ENCODE results near the gene MAPK4. TPM values are rescaled to one million over a fixed set of nuclear protein-coding genes. Genes with fewer than 3 reads are reported as not detected.
"Not testable (repeated sequence)": the region's sequence is repeated elsewhere in the genome, so short reads cannot be mapped to it uniquely, and the experiment has no call there.

Gene MAPK4
- polyA plus RNA-seq (ENCODE audit: insufficient read length) = 10.9 TPM

DNA sequence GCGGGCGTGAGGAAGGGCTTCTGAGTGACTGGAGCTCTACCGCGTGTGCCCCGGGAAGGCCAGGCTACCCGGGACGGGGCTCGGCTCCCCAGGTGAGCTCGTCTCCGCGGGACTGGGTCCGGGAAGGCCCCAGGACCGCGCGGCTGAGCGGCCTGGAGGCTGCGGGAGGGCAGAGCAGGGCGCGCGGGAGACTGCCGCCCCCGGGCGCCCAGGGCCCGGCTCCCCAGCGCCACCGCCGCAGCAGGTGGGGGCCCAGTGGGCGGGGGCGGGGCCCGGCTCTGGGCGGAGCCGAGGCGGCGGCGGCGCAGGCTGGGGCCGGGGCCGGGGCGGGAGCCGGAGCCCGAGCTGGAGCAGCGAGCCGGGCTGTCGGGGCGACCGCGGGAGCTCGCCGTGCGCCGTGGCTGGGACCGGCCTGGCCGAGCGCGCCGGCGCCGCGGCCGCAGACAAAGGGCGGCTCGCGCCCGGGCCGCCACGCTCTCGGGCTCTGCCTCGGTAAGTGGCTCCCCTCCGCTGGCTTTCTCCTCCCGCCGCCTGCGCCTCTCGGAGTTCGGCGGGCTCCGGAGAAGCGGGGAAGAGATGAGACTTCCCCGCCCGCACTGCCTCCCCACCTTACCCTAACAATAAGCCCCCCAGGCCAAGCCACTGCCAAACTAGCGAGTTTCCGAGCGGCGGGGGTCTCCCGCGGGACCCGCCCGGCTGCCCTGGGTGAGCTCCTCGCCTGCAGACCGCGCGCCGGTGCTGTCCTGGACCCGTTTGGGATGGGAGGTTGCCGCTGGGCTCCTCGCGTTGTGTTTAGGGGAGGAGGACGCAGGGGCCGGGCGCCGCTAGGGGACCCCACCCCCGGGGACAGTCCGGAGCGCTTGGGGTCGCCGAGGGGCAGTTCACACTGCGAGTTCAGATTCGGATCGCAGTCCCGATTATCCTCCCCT lies at the start of gene MAPK4:
Gene MAPK4, plus strand, starts transcription at position 336 of the 929 bp plus-strand sequence. CDS start 103,872 bp downstream, outside the sequence.
- peak; percentile 13 for DNase-seq (ENCODE audit: low read depth)

DNA sequence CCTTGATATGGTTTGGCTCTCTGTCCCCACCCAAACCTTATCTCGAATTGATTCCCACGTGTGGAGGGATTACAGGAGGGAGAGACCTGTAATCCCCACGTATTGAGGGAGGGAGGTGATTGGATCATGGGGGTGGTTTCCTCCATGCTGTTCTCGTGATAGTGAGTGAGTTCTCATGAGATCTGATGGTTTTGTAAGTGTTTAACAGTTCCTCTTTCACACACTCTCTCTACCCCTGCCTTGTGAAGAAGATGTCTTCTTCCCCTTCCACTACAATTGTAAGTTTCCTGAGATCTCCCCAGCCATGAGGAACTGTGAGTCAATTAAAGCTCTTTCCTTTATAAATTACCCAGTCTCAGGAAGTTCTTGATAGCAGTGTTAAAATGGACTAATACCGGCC lies 42.6 kb upstream of the MAPK4 start:
- not testable (repeated sequence) for DNase-seq (ENCODE audit: low read depth)

DNA sequence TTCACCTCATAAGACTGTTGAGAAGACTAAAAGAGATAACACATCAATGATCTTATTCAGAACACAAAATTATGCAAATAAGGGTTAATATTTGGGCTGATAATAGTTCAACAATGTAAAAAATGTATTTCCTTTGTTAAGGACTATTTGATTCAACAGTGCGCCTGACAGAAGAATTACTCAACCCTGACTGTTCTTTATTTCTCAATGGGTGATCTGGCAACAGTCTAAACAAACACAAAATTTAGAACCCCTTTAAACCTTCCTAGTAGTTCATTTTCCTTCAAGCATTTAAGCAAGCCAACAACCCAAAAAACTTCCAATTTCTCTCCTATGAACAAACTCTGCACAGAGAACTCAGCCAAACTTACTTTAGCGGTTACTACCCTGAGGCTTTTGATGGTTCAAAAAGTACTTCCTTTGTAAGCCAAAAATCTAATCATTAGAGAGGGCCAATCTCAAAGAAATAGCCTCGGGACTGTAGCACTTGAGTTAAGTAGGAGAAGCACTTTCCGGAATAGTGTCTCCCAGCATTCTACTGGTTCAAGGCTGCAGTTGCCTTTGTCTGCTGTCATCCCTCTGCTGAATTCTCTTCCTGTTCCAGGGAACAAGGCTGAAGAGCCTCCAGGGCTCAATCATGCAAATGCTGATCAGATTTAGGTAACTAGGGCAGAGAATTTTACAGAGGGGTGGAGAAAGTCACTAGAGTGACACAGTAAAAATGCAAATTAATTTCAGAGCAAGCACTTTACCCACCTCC lies 40.9 kb upstream of the MAPK4 start:
- no peak for DNase-seq (ENCODE audit: low read depth)

DNA sequence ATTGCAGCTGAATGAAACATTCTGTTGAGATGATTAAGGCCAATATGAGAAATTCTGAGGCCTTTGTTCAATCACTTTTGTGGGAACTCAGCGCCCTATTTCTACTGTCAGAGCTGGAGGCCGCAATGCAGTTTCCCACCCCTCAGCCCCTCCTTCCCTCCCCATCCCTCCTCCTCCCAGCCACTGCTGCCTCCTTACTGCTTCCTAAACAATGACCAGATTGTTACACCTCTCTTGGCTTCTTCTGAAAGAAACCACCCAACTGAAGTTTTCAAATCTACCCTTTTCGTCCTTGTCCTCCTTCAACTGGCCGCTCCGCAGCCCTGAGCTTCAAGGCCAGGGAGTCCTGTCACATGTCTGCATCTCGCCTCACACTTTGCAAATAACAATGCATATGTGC lies 36.7 kb upstream of the MAPK4 start:
- DNase-seq (ENCODE audit: low read depth) = no peak

DNA sequence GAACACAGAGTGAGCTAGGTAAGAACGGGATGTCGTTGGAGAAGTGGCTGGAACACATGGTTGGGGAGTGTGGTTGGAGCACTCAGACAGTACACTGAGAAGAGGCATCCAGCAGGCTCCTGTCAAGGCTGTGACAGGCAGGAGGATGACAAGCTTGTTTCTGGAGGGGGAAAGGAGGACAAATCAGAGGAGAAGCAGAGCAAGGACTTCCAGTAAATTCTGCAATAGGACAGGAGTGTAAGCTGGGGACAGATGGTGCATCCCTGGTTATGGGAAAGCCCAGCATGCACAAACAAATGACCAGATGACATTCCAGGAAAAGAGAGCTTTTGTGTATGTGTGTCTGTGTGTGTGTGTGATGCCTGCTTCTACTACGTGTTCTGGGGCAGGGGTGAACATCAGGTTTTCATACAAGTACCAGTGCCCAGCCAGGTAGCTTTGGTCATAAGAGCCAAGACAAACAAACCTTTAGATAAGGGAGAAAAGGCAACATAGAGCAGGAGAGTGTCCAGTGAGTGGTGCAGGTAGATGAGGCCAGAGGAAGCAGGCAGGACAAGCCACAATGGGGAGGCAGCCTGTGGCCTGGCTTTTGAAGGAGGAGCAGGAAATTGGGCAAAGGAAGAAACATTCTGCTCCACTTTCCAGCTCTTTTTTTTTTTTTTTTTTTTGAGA lies 32.1 kb upstream of the MAPK4 start:
- no peak for DNase-seq (ENCODE audit: low read depth)

DNA sequence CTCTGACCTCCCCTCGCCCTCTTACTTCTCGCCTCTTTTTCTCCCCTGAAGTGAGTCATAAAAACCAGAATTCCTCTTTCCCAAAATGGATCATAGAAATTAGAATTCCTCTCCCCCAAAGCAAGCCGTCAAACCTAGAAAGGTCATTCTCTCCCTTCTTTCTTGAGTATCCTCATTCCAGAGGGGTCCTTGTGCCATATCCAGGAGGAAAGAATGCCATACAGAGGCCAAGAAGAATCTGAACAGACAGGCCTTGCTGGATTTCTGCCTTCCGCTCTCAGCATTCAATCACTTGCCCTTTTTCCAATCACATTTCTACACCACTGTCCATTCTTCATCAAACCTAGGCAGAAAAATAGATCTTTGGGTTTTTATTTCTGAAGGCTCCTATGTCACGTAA lies 31.1 kb upstream of the MAPK4 start:
- no peak for DNase-seq (ENCODE audit: low read depth)

DNA sequence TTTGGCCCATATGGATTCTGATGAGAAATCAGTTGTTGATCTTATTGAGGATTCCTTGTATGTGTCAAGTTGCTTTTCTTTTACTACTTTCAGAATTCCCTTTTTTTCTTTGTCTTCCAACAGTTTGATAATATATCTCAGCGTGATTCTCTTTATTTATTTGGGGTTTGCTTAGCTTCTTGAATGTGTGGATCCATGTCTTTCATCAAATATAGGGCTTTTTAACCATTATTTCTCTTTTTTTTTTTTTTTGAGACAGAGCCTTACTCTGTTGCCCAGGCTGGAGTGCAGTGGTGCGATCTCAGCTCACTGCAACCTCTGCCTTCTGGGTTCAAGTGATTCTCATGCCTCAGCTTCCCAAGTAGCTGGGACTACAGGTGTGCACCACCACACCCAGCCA lies 26.1 kb upstream of the MAPK4 start:
- DNase-seq (ENCODE audit: low read depth) = not testable (repeated sequence)

DNA sequence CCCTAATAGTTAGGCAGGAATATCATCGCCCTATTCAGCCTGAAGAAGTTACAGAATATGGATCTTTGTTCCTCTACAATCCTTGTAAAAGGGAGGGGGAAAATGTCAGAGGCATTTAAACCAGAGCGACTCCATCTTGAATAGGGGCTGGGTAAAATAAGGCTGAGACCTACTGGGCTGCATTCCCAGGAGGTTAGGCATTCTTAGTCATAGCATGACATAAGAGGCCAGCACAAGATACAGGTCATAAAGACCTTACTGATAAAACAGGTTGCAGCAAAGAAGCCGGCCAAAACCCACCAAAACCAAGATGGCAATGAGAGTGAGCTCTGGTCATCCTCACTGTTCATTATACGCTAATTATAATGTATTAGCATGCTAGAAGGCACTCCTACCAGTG lies 15.4 kb upstream of the MAPK4 start:
- not testable (repeated sequence) for DNase-seq (ENCODE audit: low read depth)

DNA sequence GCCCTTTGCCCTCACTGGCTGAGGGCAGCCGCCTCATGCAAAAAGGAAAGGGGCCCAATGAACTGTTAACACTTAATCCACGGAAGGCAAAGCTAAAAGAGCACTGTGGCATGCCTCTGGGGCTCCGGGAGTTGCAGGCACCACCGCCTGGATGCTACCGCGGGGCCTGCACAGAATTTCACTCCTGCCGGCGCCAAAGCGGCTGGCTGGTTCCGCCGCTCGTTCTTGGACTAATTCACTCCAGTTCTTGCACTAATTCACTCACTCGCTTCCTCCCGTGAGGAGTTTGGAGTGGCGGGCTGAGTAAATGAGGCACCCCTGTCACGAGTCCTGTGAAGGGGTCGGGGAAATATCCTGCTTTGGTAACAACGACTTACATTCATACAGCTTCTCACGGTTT lies 14.0 kb upstream of the MAPK4 start:
- no peak for DNase-seq (ENCODE audit: low read depth)

DNA sequence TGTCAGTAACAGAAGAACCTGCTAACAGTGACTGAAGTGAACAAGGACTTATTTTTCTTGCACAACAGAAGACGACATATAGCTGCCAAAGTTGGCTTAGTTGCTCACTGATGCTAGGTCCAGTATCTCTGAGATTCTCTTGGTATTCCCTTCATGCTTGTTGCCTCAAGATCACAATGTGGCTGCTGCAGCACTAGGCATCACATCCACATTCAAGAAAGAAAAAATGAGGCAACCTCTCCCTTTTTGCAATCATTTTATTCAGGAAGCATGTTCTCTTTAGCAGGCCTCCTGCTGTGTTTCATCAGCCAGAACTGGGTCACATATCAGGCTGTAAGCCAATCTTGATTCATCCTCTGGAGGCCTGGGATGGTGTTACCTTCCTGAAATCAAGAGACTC lies 11.7 kb upstream of the MAPK4 start:
- no peak for DNase-seq (ENCODE audit: low read depth)

DNA sequence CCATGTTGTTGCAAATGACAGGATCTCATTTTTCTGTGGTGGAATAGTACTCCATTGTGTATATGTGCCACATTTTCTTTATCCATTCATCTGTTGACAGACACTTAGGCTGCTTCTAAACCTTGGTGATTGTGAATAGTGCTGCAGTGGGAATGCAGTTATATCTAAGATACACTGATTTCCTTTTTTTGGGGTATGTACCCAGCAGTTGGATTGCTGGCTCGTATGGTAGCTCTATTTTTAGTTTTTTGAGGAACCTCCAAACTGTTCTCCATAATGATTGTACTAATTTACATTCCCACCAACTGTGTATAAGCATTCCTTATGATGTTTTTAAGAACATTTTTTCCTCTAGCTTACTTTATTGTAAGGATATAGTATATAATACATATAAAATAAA lies 8.2 kb upstream of the MAPK4 start:
- not testable (repeated sequence) for DNase-seq (ENCODE audit: low read depth)

DNA sequence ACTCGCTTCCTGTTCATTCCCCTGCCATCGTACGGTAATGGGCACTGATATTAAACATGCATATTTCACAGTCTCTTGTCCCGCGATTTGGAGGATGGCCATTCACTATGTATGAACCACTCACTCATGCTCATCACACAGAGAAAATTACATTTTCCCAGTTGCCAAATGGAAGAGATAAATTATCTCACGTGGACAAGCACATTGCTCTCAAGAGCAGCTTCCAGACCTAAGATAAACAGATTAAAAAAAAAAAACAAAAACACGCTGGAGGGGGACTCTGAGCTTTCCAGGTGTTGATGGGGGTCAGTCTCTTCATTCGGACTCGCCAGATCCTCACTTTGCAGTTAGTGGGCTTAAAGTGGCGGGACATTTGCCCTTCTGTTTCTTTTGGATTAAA lies 1.7 kb upstream of the MAPK4 start:
- no peak for DNase-seq (ENCODE audit: low read depth)

DNA sequence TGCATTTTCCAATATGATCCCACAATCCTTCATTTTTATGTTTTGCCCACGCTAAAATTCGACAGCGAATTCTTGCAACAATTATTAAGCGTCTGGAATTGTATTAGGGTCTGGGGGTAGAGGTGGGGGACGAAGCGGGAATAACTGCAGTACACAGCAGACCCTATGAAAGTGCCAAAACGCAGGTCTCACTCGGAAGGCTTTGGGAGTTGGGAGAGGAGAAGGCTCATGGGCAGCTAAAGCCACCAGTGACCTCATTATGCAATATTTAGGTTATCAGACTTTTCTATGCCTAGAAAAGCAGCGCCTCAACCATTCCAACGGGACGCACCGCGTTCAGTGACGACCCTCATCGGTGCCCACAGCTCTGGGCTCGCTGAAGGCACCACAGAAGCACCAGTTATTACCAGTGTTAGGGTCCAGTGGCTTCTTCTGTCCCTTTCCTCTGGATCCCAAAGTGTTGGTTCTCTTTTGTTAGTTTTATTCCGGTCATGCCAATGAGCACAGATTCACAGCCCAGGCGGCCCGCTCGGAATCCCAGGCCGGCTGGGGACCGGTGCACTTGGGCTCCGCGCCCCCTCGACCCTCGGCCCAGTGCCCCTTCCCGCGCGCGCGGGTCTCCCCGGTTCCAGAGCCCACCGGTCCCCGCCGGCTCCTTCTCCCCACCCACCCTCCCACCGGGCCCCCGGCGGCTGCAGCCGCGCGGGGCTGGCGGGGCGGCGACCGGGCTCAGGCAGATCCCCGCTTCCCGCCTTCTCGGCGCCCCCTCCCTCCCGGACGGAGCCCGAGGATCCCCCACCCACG lies 737 bp upstream of the MAPK4 start:
- no peak for DNase-seq (ENCODE audit: low read depth)

DNA sequence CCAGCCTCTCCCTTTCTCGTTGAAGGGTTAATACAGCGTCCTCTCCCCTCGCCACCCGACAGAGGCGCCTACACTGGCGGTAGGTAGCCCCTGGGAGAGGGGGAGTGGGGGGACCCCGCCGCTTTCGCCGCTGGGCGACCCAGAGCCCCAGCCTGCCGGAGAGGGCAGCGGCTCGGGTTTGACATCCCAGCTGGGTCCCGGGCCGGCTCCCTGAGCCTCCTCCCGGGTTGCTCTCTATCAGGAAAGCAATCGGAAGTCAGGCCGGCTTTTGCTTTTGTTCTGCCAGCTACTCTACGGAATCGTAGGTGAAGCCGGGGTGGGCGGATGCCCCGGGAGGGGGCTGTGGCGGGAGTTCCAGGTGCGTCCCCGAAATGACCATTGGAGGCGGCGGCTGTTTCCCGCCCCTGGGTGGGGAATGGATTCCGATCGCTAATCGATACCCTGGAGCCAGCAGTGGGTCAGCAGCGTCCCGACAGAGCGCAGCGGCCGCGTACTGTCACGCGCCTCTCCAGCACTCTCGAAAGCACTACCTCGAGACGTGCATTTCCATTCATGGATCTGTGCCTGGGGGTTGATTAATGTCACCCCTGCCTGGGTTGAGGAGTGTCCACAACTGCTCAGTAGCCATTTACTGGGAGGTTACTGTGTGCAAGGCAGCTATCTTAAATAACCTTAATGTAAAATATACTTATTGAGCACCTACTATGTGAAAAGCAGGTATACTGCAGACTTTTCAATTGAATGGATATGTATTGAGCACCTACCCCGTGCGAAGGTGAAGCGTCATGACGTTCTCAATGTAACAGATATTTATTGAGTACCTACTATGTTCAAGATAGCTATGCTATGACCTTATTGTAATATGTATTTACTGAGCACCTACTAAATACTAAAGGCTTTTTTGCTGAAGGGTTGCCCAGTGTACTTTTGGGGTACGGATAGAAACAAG lies 1.1 kb downstream of the MAPK4 start:
- DNase-seq (ENCODE audit: low read depth) = no peak

DNA sequence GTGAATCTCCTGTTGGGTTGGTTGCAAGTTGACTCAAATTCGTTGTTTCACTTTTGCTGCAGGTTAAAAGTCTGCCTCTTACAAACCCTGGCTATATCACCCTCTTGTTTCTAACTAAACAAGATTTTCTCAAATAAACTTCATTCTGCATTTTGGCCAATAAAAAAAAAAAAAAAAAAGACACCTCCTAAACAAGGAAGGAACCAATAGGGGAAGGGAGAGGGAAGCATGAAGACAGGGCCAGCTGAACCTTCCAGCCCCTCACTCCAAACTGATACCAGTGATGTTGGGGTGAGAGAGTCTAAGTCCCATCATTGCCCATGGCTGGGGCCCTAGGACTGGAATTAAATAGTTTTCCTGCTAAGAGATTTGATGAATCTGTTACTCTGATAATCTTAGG lies 2.4 kb downstream of the MAPK4 start:
- DNase-seq (ENCODE audit: low read depth) = not testable (repeated sequence)

DNA sequence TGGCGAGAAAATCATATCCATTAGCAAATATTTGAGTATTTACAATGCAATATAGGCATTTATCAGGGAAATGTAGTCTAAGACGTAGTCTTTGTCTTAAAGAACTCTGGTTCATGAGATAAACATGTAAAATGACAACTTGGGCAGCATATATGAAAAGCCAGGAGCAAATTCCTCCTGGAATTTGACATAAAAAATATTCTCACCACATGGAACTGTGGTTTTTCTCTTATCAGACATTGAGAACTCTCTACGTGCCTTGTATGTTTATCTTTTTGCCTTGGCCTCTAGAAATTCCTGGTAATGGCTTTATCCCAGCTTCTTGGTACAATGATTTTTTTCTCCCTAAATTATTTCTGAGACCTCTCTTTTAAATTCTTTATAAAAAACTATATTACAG lies 2.8 kb downstream of the MAPK4 start:
- DNase-seq (ENCODE audit: low read depth) = no peak

DNA sequence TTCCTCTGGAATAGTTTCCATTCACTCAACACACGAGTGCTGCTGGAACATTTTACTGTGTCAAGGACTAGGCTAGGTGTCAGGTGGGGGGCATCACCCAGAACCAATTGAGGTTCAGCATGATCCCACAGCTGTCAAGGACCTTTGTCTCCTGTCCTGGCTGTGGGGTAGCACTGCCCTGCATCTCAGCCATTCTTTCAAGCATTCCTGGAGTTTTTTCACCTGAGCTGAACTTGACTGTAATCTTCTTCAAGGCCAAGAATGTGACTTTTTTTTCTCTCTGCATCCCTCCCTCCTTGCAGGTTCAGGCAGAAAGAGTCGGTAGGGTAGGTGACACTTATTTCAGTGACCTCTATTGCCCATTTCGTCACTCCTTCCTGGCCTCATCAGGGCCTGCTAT lies 3.5 kb downstream of the MAPK4 start:
- DNase-seq (ENCODE audit: low read depth) = no peak

DNA sequence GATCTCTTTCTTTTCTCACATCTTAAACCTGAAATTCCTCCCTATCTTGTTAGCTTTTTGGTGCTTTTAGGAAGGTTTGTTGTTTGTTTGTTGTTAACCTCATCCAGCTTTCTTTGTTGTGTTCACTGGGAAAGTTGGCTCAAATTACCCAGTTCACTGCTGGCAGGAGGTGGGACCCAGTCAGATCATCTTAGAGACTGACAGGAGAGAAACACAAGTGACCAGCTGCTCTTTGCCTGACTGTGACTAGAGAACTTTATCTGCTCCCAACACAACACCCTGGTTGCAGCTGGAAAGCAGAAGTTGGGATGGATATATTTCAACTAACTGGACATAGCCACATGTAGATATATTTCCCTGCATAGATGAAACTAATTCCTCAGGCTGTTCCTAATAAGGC lies 10.0 kb downstream of the MAPK4 start:
- DNase-seq (ENCODE audit: low read depth) = no peak

DNA sequence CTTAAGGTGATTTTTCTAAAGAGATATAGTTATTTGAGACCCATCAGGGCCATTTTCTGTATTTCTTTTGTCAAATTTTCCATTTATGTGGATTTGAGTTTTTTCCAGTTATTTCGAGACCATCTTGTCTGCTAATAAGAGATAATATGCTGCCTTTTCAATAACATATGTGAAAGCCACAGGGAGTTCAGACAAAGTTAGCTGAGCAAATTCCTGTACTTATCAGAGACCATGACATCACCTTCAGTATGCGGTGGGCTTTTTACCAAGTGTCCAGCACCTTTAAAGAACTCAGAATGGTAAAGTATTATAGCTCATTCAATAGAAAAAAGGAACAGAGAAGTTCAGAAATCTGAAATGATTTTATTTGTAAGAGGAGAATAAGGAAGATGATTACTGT lies 11.7 kb downstream of the MAPK4 start:
- no peak for DNase-seq (ENCODE audit: low read depth)

DNA sequence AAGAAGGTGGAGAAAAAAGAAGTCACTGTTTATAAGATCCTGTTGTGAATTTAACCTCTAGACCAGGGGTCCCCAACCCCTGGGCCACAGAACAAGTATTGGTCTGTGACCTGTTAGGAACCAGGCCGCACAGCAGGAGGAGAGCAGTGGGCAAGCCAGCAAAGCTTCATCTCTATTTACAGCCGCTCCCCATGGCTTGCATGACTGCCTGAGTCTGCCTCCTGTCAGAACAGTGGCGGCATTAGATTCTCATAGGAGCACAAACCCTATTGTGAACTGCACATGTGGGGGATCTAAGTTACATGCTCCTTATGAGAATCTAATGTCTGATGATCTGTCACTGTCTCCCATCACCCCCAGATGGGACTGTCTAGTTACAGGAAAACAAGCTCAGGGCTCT lies 13.3 kb downstream of the MAPK4 start:
- not testable (repeated sequence) for DNase-seq (ENCODE audit: low read depth)
